ENCODE results near the gene ZNF576.

DNA sequence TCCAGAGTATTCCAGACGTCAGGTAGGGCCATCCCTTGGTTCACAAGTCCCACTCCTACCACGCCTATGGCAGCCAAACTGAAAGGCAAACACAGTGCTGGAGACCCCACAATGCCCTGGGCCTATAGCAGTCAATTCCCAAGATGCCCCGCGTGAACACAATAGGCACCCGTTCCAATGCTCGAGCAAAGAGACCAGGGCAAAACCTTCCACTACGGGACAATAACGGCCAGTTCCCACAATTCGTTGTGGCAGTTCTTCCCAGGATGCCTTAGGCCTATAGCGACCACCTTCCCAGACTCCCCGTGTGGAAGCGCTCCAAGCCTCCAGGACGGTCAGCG, 22.5 kb downstream of the ZNF576 start:
- TF ChIP-seq CTCF (IDR thresholded peaks at IDR 0.05) (no peak), POLR2A (IDR thresholded peaks at IDR 0.05) (no peak)

Data from suprapubic skin (tissue), 3 donors.